NCI-H2196 (cell line): ENCODE data around the gene STK35.

Experiments used
- DNase-seq: peaks from one replicate; lab custom pipeline; 2025; ENCODE audit not compliant: unreplicated experiment; lab: John Stamatoyannopoulos, UW

Gene STK35

GRCh38 chr20:2101057-2101864 is at the start of gene STK35:
STK35 (plus strand) TSS chr20:2101827; CDS start chr20:2101882, 55 bp downstream.
- DNase-seq, result peak; percentile 80

GRCh38 chr20:2051946-2052345 is 49.7 kb upstream of the STK35 start:
- DNase-seq, result no peak

GRCh38 chr20:2052741-2053140 is 48.9 kb upstream of the STK35 start:
- DNase-seq, result no peak

- DNase-seq, result no peak
These were observed 48.0 kb upstream of the STK35 start for GRCh38 chr20:2053615-2054014.

DNA sequence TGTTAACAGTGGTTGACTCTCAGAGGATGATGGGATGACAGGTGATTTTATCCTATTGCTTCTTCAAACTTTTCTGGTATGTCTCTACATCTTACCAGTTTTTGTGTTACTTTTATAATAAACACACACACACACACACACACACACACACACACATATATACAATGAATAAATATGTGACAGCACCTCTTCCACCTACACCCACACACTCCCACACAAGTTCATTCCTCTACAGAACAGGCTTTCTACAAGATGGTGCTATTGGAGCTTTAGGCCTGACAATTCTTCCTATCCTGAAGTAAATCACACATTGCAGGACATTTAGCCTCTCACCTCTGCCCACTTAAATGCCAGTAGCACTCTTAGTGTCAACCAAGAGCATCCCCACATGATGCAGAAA is 46.7 kb upstream of the STK35 start:
- no peak for DNase-seq

DNA sequence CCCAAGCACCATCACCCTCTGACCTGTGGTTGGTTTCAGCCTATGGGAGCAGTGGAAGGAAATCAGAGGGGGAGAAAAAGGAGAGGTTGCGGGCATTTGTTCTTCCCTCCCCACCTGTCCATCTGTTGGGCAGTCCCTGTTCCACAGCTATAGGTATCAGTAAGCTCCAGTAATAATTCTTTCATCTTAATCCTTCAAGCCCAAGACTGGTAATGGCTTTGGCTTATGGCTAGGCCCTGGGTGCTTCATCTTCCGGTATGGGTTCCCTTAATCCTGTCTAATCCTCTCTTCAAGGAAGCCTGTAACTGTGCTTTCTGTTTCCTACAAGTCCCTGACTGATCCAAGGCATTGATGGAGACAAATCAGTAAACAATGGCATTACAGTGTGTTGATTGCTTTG is 42.2 kb upstream of the STK35 start:
- DNase-seq, result no peak

- DNase-seq, result no peak
These were observed 36.5 kb upstream of the STK35 start for GRCh38 chr20:2065099-2065498.

DNA sequence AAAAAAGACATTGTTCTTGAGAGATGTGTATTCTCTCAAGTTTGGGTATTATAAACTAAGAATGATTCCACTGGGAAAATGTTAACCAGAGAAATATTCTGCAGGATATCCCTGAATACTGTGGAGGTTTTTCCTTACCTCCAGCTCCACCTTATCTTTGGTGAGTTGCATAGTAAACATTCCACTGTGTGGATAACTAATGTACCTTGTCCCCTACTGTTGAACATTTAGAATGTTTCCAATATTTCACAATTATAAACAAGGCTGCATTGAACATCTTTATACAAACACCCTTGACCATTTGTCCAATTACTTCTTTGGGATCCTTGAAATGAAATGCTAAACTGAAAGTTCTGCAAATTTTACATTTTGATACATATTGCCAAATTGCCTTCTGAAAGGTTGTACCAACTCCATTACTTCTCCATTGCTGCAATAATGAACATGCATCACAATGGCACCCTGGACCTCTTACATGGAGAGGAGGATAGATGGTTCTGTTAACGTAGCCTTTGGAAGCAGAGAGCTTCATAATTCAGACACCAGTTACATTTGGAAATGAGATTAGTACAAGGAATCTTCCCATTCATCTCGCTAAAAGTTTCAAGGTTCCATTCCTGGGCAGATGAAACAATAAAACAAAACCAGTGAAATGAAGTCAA is 35.0 kb upstream of the STK35 start:
- DNase-seq, result no peak

- no peak for DNase-seq
These were observed 20.9 kb upstream of the STK35 start for GRCh38 chr20:2080532-2081224.

DNA sequence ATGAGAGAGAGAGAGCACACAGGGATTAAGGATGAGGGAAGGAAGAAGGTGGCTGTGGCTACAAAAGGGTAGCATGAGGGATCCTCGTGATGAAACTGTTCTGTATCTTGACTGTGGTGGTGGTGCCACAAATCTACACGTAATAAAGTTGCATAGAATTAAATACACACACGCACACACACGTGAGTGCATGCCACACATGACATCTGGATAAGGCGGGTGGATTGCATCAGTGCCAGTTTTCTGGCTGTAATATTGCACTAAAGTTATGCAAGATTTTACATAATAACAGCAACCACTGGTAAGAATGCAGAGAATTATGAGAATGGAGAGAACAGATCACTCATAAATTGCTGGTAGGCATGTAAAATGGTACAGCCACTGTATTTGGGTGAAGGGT is 16.9 kb upstream of the STK35 start:
- no peak for DNase-seq

DNA sequence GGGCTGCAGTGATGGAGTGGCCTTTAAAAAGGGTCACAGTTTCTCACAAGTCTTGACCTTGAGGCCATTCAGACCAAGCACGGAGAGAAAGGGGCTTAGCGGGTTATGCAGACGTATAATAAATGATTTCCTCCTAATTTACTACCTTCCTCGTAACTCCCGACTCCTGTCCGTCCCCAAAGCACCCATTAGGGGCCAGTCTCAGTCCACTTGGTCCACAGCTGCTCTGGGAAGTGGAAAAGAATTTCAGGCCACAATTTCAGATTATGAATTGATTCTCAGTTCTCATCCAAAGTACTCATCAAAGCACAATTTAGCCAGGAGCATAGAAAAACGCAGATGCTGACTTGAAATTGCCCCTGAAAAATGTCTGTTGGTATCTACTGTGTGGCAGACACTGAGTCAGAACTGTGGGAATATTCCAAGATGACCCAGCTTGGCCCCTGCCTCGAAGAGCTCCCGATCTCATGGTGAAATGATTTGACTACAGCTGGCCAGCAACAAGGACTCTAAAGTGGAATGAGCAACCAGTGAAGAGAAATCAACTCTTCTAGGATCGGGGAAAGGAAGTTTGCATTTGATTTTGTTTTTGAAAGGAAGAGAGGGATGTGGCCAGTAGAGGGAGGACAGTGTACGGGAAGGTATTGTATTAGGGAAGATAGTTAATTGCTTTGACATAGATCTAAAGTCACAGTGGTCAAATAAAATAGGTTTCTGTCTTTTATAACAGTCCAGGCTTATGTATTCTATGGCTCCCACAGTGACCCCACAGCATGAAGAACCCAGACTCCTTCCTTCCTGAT is 15.2 kb upstream of the STK35 start:
- DNase-seq, result no peak

GRCh38 chr20:2086980-2087377 is 14.6 kb upstream of the STK35 start:
- no peak for DNase-seq

DNA sequence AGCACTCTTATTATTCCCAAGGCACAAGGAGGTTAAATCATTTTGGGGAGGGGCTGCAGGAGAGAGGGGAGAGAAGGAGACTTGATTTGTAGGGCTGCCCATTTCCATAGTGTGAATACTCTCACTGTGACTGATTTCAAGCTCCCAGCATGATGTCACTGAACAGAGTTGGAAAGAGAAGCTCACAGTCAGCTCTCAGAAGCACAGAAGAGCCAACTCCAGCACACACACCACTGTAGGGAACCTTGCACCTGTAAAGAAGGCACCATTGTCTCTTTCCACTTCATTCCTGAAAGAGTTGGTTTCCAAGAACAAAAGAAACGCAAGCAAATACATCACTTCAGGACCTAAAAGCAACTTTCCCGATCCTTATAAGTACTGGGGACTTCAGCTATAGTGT is 12.7 kb upstream of the STK35 start:
- no peak for DNase-seq

GRCh38 chr20:2089447-2089846 is 12.2 kb upstream of the STK35 start:
- DNase-seq, result no peak

GRCh38 chr20:2093159-2093781 is 8.4 kb upstream of the STK35 start:
- DNase-seq, result peak; percentile 29

DNA sequence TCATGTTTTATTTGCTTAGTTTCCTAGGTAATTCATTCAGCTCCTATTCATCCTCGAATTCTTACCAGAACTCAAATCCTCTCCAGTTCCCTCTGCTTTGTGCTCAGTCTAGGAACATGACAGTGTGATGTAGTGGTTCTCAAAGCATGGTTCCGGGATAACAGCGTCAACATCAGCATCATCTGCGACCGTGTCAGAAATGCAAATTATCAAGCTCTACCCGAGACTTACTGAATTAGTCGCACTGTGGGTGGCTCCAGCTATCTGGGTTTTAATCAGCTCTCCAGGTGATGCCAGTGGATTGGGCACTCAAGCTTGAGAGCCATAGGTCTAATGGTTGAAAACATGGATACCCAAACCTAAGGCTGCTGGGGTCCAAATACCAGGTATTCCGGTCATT is 7.7 kb upstream of the STK35 start:
- DNase-seq, result no peak

GRCh38 chr20:2101865-2102584 is 398 bp downstream of the STK35 start:
- peak; percentile 90 for DNase-seq

GRCh38 chr20:2102585-2103460 is 1.2 kb downstream of the STK35 start:
- peak; percentile 90 for DNase-seq
